B cell (primary cell): ENCODE measurements around the gene REM2. TPM values are rescaled to one million over a fixed set of nuclear protein-coding genes. Genes with fewer than 3 reads are reported as not detected.

Source experiments
- ATAC-seq: fragments of 200-7000 bp; cut with Tn5 transposase; one replicate; pipeline ENCODE4 v1.10.0; 2021; ENCODE audit warnings: low read depth, mild to moderate bottlenecking, moderate number of reproducible peaks, moderate library complexity
- CTCF ChIA-PET: fragments of 350-600 bp; sonication (Branson Sonifier 250); formaldehyde crosslinking; loops from one replicate; lab custom pipeline; 2021; ENCODE audit warnings: antibody characterized with exemption, inconsistent platforms; lab: Charles Lee
- POLR2A ChIA-PET: fragments of 350-600 bp; sonication (Branson Sonifier 250); formaldehyde crosslinking; loops from one replicate; lab custom pipeline; 2021; ENCODE audit warnings: antibody characterized with exemption; lab: Charles Lee
- DNase-seq: peaks from one replicate; pipeline ENCODE4 v3.0.0; 2013
- H2AFZ ChIP-seq: 2 replicates; pipeline ENCODE4 v1.6.1; 2012; ENCODE audit warnings: mild to moderate bottlenecking, low read depth, low read length; ENCODE audit not compliant: insufficient read depth, poor library complexity, severe bottlenecking
- H3K27ac ChIP-seq, 2 donors: 1 replicate in 1 of 2; 2 replicates in 1 of 2; pipeline ENCODE4 v1.5.1; 2012 to 2013; ENCODE audit warnings: low read length in 2 of 2, mild to moderate bottlenecking in 2 of 2, moderate library complexity in 1 of 2
- H3K27me3 ChIP-seq, 4 experiments: fragments of 200-600 bp in 1 of 4; sonication (generic) in 1 of 4; replicated peaks in 1 of 4; 1 replicate in 2 of 4; 2 replicates in 2 of 4; pipeline versions ENCODE4 v1.6.1 to v1.7.0; 2013 to 2016; ENCODE audit warnings: low read length in 3 of 4, mild to moderate bottlenecking in 2 of 4, mixed read lengths in 1 of 4, moderate library complexity in 1 of 4; ENCODE audit not compliant: insufficient read depth in 4 of 4, control insufficient read depth in 3 of 4; ENCODE audit errors: control extremely low read depth in 1 of 4
- H3K36me3 ChIP-seq, 2 experiments: replicated peaks in 1 of 2; 1 replicate in 1 of 2; 2 replicates in 1 of 2; pipeline versions ENCODE4 v1.6.1 to v1.7.1; 2013; ENCODE audit warnings: low read length in 1 of 2; ENCODE audit not compliant: insufficient read depth in 2 of 2, control insufficient read depth in 1 of 2; ENCODE audit errors: control extremely low read depth in 1 of 2, extremely low read depth in 1 of 2
- H3K4me1 ChIP-seq, 2 donors: fragments of 200-600 bp in 1 of 2; sonication (generic) in 1 of 2; 1 replicate in 1 of 2; 2 replicates in 1 of 2; pipeline versions ENCODE4 v1.5.1 to v1.6.1; 2013 to 2017; ENCODE audit warnings: low read length in 2 of 2; ENCODE audit not compliant: control insufficient read depth in 2 of 2, insufficient read depth in 2 of 2
- H3K4me2 ChIP-seq: replicated peaks from 2 replicates; pipeline ENCODE3; 2012; ENCODE audit warnings: mild to moderate bottlenecking, low read depth, low read length; ENCODE audit not compliant: poor library complexity, severe bottlenecking
- H3K4me3 ChIP-seq, 5 experiments: fragments of 200-600 bp in 1 of 5; sonication (generic) in 1 of 5; 1 replicate in 3 of 5; 2 replicates in 2 of 5; pipeline versions ENCODE4 v1.5.1 to v1.7.0; 2011 to 2016; ENCODE audit warnings: low read length in 4 of 5, mild to moderate bottlenecking in 4 of 5, low read depth in 2 of 5, control low read depth in 1 of 5, moderate library complexity in 1 of 5; ENCODE audit not compliant: insufficient read depth in 1 of 5; ENCODE audit errors: control extremely low read depth in 1 of 5, extremely low read depth in 1 of 5
- H3K79me2 ChIP-seq: fragments of 200-600 bp; sonication (generic); one replicate; pipeline ENCODE4 v1.6.0; 2016; ENCODE audit warnings: low read length; ENCODE audit not compliant: control insufficient read depth, insufficient read depth
- H3K9ac ChIP-seq: fragments of 200-600 bp; sonication (generic); 2 replicates; pipeline ENCODE4 v1.6.1; 2017; ENCODE audit warnings: mild to moderate bottlenecking, low read length, moderate library complexity
- H3K9me3 ChIP-seq, 3 donors: one replicate each; pipeline versions ENCODE4 v1.6.1 to v1.7.1; 2013; ENCODE audit warnings: low read length in 2 of 3; ENCODE audit not compliant: control insufficient read depth in 2 of 3, insufficient read depth in 1 of 3; ENCODE audit errors: control extremely low read depth in 1 of 3
- H4K20me1 ChIP-seq: 2 replicates; pipeline ENCODE4 v1.6.0; 2012; ENCODE audit warnings: mild to moderate bottlenecking, low read length; ENCODE audit not compliant: insufficient read depth, control insufficient read depth, poor library complexity, severe bottlenecking
- H3K27ac Mint-ChIP-seq: one replicate; pipeline ENCODE4 v1.8.0; 2021; ENCODE audit warnings: mixed read lengths
- H3K27me3 Mint-ChIP-seq: one replicate; pipeline ENCODE4 v1.8.0; 2021; ENCODE audit warnings: mixed read lengths
- H3K4me1 Mint-ChIP-seq: one replicate; pipeline ENCODE4 v1.8.0; 2021; ENCODE audit warnings: mixed read lengths
- H3K4me3 Mint-ChIP-seq: one replicate; pipeline ENCODE4 v1.8.0; 2021; ENCODE audit warnings: mixed read lengths
- H3K9me3 Mint-ChIP-seq: one replicate; pipeline ENCODE4 v1.8.0; 2022; ENCODE audit warnings: mixed read lengths; ENCODE audit not compliant: insufficient read depth
- EZH2 ChIP-seq: IDR thresholded peaks from 2 replicates; pipeline ENCODE4 v1.6.1; 2012; ENCODE audit warnings: borderline replicate concordance, low read depth, mild to moderate bottlenecking, moderate library complexity, low read length; ENCODE audit not compliant: insufficient read depth, poor library complexity, severe bottlenecking
- WGBS: methylation state at CpG from one replicate; pipeline ENCODE4 v1.1.5; 2013; ENCODE audit warnings: missing lambda C conversion rate; ENCODE audit not compliant: insufficient coverage; 5-methylcytosine and 5-hydroxymethylcytosine counted together
- intact Hi-C: fragments of 100-400 bp; cut with micrococcal nuclease; formaldehyde crosslinking; loops from one replicate; pipeline ENCODE4 v1.10.0; 2022
- polyA plus RNA-seq: library from polyadenylated mRNA; depleted of rRNA; stranded (reverse); fragments of >200 nt; gene quantifications from 2 replicates; pipeline ENCODE4 v1.2.3, GENCODE V29; 2012
- total RNA-seq, 2 donors: library from RNA; stranded (reverse); fragments of 120-200 nt in 1 of 2; gene quantifications; 1 replicate in 1 of 2; 2 replicates in 1 of 2; pipeline versions ENCODE4 v1.2.3 to v1.2.4, GENCODE V29; 2013 to 2022
- TF ChIP-seq, protein P1 (sequence below): fragments of 200-600 bp; IDR thresholded peaks from one replicate; pipeline ENCODE4 v1.8.0; 2022; ENCODE audit warnings: antibody characterized with exemption, mild to moderate bottlenecking

REM2 gene
- total and polyA plus RNA-seq, 2 donors (not counting 1 experiment from before 2014, with no cell fraction given): 5.6 to 12.9 TPM

DNA sequence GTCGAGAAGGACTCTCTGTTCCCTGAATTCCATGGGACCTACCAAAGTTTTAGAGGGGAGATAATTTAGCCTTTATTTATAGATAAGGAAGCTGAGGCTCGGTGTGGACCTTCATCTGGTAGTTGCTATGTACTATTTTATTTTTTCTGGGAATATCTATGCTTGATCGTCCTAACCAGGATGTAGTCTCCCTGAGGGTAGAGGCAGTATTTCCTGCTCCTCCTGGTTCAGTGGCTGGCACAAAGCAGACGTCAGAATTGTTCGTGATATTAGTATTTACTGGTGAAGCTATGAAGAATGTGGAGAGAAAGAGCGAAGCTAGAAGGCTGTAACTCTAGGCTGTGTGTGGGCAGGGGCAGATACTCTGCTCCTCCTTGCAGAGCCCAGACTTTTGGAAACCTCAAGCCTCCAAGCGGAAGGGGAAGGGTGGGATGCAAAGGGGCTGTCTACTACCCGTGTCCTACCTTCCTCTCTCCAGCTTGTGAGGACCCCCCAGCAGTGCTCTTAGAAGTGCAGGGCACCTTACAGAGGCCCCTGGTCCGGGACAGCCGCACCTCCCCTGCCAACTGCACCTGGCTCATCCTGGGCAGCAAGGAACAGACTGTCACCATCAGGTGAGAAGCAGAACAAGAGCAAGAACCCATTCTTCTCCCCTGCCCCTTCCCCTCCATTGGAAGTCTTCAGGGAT lies 10.0 kb upstream of the REM2 start:
- peaks cover 19 to 35% of the 10 kb centered on the region in 2 donors for H3K4me1 ChIP-seq
- peak overlapping the region; percentile 84 to 88 for H3K27ac ChIP-seq
- DNase-seq: no peak
- no peak for ATAC-seq
- peaks cover 45% of the 10 kb centered on the region for H4K20me1 ChIP-seq
- H3K9ac ChIP-seq: peak overlapping the region; percentile 96
- H3K9me3 ChIP-seq: no peaks in the 10 kb centered on the region
- Mint-ChIP-seq H3K27ac (peak overlapping the region; percentile 88), H3K9me3 (no peaks in the 10 kb centered on the region), H3K27me3 (no peaks in the 10 kb centered on the region), H3K4me3 (peak overlapping the region; percentile 87), H3K4me1 (peaks cover 36% of the 10 kb centered on the region)
- H3K4me3 ChIP-seq: peak overlapping the region; percentile 79 to 97 (median 92)
- H3K79me2 ChIP-seq: peaks cover 41% of the 10 kb centered on the region
- TF ChIP-seq, protein P1, sequence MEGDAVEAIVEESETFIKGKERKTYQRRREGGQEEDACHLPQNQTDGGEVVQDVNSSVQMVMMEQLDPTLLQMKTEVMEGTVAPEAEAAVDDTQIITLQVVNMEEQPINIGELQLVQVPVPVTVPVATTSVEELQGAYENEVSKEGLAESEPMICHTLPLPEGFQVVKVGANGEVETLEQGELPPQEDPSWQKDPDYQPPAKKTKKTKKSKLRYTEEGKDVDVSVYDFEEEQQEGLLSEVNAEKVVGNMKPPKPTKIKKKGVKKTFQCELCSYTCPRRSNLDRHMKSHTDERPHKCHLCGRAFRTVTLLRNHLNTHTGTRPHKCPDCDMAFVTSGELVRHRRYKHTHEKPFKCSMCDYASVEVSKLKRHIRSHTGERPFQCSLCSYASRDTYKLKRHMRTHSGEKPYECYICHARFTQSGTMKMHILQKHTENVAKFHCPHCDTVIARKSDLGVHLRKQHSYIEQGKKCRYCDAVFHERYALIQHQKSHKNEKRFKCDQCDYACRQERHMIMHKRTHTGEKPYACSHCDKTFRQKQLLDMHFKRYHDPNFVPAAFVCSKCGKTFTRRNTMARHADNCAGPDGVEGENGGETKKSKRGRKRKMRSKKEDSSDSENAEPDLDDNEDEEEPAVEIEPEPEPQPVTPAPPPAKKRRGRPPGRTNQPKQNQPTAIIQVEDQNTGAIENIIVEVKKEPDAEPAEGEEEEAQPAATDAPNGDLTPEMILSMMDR: no peak
- TF ChIP-seq EZH2: no peak
- H3K4me2 ChIP-seq: peak overlapping the region; percentile 85
- ChIA-PET CTCF (interaction anchor here (0.7 to 7.9 kb wide), 32 partner anchors 10 to 488 kb away, joined by 3 to 111 read pairs (median 6); partner anchors contain the start of genes AJUBA, CDH24, DAD1 and HAUS4), POLR2A (interaction anchor here (0.5 to 4.6 kb wide), 11 partner anchors 8 to 1417 kb away, joined by 3 to 61 read pairs (median 5); partner anchors contain the start of genes CHD8 and CPNE6)
- peak overlapping the region; percentile 76 for H2AFZ ChIP-seq
- H3K36me3 ChIP-seq: peaks cover 2 to 50% of the 10 kb centered on the region in 2 experiments
- 72% methylated on average over 10 of the region's 10 CpGs for WGBS
- no peaks in the 10 kb centered on the region for H3K27me3 ChIP-seq
- intact Hi-C loops: loop anchor here (1.0 to 5.0 kb wide), 4 partner anchors 27 to 134 kb away; partner anchors contain the start of gene AJUBA
